ENCODE data around the gene SURF1. TPM values are rescaled to one million over a fixed set of nuclear protein-coding genes. Genes with fewer than 3 reads are reported as not detected.

Gene SURF1
- total RNA-seq, 1 experiment from 2014 or later, result 71.7 TPM

- Histone ChIP-seq H3K9ac (ENCODE audit: low read length) (no peak overlapping the region), H3K9me2 (ENCODE audit: insufficient read depth) (no peaks in the 10 kb centered on the region), H4K20me1 (ENCODE audit: insufficient read depth) (no peaks in the 10 kb centered on the region), H3K27ac (ENCODE audit: low read depth, low read length) (no peak overlapping the region), H3K27me3 (ENCODE audit: insufficient read depth, low read length) (no peaks in the 10 kb centered on the region), H3K4me1 (ENCODE audit: control insufficient read depth in 1 of 2, insufficient read depth in 2 of 2, low read length in 2 of 2) (peaks cover 12 to 22% of the 10 kb centered on the region in 2 experiments; a peak in 3 of 4 replicates), H3K9me3 (ENCODE audit: control insufficient read depth in 1 of 2, insufficient read depth in 1 of 2, low read depth in 1 of 2, low read length in 2 of 2) (no peaks in the 10 kb centered on the region), H3K36me3 (ENCODE audit: control insufficient read depth in 1 of 2, insufficient read depth in 2 of 2, low read length in 2 of 2) (peaks cover 39 to 58% of the 10 kb centered on the region in 2 experiments), H3K4me3 (replicated peaks in 1 of 2; ENCODE audit: low read depth in 1 of 2, low read length in 2 of 2) (no peak overlapping the region), H3K79me2 (ENCODE audit: insufficient read depth, low read length) (peaks cover 51% of the 10 kb centered on the region), H3K4me2 (ENCODE audit: low read length) (no peak overlapping the region), H2AFZ (ENCODE audit: low read depth, low read length, poor library complexity, severe bottlenecking) (no peak overlapping the region)
- RAD21 ChIA-PET (ENCODE audit: low non-redundant PET in 1 of 2, low total read pairs in 2 of 2, uncharacterized antibody in 2 of 2, unreplicated experiment in 2 of 2), result no interaction called here
- POLR2A ChIA-PET, result no interaction called here
- DNase-seq (ENCODE audit: low read depth, low spot score), result no peak
- ATAC-seq, result no peak
- BruUV-seq (replicated peaks), result no TSS peak
- TF ChIP-seq POLR2AphosphoS5 (IDR thresholded peaks at IDR 0.05; ENCODE audit: low read depth, low read length) (no peak), ELF1 (IDR thresholded peaks at IDR 0.05; ENCODE audit: borderline replicate concordance, low read depth) (no peak), EZH2 (IDR thresholded peaks at IDR 0.05) (no peak), MAX (IDR thresholded peaks at IDR 0.05) (no peak), EZH2phosphoT487 (IDR thresholded peaks at IDR 0.05; ENCODE audit: borderline replicate concordance) (no peak), RAD21 (IDR thresholded peaks at IDR 0.05; ENCODE audit: low read depth) (no peak), ZBTB33 (IDR thresholded peaks at IDR 0.05; ENCODE audit: extremely low read depth, insufficient replicate concordance, low read length) (no peak), ZNF274 (IDR thresholded peaks at IDR 0.05; ENCODE audit: low read depth, low read length) (no peak), EGR1 (IDR thresholded peaks at IDR 0.05; ENCODE audit: low read depth) (no peak), CTCF (IDR thresholded peaks at IDR 0.05 in 2 of 3, conservative IDR thresholded peaks at IDR 0.05 in 1 of 3; ENCODE audit: borderline replicate concordance in 1 of 3, insufficient read depth in 1 of 3, low read depth in 2 of 3, low read length in 2 of 3) (no peak), JUND (IDR thresholded peaks at IDR 0.05) (no peak), ATF3 (IDR thresholded peaks at IDR 0.05) (no peak)
- CTCF ChIA-PET, result no interaction called here
- intact Hi-C loops (cut with micrococcal nuclease), result no loop called here
Observed at GRCh38 chr9:133345596-133345995, 10.7 kb downstream of the SURF1 start.

Data from HCT116 (cell line).